HL-60/S4 treated with phorbol 12-myristate 13-acetate at 8.2 ng/mL for 4 days and 3 days (cell line): Measurements from ENCODE around the gene TMEM225B.
"Not testable (repeated sequence)": the region's sequence is repeated elsewhere in the genome, so short reads cannot be mapped to it uniquely, and the experiment has no call there.

Experiments
- in situ Hi-C: fragments of 300-500 bp; cut with MboI; formaldehyde crosslinking; loops from 2 replicates; pipeline ENCODE4 v1.15.0; 2022; ENCODE audit warnings: low sequenced_read_pairs

TMEM225B gene

DNA sequence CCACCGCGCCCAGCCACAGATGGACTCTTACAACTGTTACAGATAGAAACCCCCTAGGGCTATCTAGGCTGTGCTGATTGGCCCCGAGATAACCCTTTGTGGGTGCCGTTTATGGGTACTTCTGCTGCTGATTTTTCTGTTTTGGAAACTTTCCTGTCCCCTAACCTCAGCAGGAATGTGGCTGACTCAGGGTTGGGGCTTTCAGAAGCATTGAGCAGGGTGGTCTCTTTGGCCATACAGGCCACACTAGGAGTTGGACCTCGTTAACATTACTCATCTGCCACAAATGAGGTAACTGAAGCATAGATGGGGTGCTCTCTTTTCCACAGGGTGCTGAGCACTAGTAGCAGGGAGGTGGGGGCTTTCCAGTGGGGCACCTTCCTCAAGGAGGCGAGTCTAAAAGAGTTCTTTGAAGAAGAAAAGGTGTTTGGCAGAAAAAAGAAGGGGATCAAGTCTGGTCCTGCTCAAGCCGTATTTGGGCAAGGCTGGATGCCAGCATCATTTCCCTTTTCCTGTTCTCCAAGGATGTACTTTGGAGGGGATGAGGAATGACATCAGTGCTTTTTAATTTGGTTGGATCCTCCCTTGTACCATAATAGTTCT, 25.1 kb downstream of the TMEM225B start:
- in situ Hi-C loops: no loop called here

GRCh38 chr7:99623702-99624447, 25.8 kb downstream of the TMEM225B start:
- in situ Hi-C loops: no loop called here

- in situ Hi-C loops: no loop called here
Observed at GRCh38 chr7:99624484-99624883, 26.4 kb downstream of the TMEM225B start.

- in situ Hi-C loops: no loop called here
Observed at GRCh38 chr7:99625321-99625720, 27.3 kb downstream of the TMEM225B start.

- in situ Hi-C loops: no loop called here
Observed at GRCh38 chr7:99625961-99626360, 27.9 kb downstream of the TMEM225B start.

- in situ Hi-C loops: no loop called here
Observed at GRCh38 chr7:99626661-99627060, 28.6 kb downstream of the TMEM225B start.

DNA sequence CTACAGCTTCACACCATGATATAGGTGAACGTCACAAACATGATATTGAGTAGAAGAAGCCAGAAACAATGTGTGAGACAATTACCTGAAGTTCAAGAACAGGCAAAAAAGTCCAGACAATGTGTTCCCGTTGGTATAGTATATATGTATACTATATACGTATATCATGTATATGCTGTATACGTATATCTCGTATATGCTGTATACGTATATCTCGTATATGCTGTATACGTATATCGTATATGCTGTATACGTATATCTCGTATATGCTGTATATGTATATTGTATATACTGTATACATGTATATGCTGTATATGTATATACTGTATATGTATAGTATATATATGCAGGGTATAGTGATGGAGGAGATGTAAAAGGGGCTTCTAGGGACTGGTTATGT, 29.4 kb downstream of the TMEM225B start:
- in situ Hi-C loops: no loop called here

DNA sequence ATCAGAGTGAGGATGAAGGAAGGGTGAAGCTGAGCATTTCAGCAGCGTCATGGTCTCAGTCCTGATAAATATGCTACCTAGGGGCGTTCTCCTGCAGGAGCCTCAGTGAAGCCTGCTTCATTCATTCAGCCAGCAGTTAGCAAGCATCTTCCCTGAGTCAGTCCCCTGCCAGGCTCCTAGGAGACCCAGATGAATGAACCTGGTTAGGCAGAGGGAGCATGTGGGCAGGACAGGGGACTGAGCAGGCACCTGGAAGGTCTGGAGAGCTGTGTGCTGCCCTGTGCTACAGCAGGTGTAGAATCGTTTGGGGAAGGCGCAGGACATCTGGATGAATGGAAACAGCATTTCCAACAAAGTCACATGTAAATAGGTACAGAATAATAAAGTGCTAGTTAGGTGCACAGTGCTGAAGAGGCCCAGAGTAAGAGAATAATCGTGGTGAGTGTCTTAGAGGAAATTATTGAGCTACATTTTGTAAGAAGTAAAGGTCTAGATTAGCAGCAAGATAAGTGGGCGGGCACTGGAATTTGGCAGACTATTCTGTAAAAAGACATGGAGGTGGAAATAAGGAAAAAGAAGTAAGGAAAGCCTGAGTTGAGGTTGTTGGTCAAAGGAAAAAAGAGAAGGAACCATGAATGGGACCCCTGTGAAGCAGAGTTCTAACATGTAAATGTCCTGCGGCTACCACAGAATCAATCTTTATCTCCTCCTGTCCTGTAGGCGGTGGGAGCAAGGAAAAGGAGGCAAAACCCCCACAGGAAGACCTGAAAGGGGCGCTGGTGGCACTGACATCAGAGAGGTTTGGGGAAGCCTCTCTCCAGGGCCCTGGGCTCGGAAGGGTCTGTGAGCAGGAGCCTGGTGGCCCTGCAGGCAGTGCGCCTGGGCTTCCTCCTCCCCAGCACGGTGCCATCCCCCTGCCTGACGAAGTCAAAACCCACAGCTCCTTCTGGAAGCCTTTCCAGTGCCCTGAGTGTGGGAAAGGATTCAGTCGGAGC, 30.7 kb downstream of the TMEM225B start:
- in situ Hi-C loops: no loop called here

DNA sequence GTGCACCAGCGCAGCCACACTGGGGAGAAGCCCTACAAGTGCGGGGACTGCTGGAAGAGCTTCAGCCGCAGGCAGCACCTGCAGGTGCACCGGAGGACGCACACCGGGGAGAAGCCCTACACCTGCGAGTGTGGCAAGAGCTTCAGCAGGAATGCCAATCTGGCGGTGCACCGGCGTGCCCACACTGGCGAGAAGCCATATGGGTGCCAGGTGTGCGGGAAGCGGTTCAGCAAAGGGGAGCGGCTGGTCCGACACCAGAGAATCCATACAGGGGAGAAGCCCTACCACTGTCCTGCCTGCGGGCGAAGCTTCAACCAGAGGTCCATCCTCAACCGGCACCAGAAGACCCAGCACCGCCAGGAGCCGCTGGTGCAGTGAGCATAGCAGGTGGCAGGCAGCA, 31.6 kb downstream of the TMEM225B start:
- in situ Hi-C loops: no loop called here

DNA sequence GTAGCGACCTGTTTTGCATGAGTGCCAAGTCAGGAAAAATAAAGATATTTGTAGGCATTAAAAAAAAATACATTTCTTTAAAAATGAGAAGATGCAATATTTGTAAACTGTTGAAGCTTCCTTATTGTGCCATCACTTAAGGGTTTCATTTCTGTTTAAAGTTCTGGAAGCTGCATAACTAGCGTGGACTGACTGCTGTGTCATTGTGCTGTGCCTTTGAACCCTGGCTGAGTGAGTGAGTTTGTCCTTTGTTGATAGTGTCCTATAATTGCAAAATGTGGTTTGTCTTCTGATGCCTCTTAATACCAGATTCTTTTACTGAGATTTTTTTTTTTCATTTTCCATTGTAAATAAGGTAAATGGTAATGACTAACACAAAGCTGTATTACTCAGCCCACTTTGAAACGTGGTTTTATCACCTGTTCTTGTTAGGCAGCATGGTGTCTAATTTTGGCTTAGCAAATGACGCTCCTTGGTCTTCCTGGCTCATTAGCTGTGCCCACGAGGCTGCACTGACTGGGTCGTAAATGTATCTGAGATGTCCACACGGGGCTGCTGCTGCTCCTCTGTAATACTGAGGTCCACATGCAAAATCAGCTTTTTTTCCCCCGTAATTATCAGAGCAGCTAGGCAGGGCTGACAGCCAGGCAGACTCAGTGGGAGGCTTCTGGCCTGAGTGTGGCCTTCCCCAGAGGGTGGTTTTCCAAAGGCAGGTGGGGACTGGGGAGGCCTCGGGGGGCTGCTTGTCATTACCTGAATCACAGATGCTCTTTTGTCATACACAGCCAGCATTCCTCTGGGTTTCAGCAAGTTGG, 33.4 kb downstream of the TMEM225B start:
- in situ Hi-C loops: no loop called here

DNA sequence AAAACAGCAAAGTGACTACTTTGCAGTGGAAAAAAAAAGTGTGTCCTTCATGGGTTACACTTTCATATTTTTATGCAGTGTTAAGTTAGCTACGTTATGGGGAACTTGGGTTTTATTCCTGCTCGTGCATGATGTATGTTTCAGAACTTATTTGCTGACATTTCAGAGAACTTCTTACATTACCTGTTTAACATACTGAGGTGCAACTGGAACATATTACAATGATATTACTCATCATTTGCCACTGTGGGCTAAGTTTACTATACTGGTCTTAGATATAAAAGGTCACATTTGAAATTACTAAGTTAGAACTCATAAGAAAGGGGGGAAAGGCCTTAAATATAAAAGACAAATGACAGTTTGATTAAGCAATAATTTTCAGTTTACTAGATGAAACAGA, 39.3 kb downstream of the TMEM225B start:
- in situ Hi-C loops: not testable (repeated sequence)

DNA sequence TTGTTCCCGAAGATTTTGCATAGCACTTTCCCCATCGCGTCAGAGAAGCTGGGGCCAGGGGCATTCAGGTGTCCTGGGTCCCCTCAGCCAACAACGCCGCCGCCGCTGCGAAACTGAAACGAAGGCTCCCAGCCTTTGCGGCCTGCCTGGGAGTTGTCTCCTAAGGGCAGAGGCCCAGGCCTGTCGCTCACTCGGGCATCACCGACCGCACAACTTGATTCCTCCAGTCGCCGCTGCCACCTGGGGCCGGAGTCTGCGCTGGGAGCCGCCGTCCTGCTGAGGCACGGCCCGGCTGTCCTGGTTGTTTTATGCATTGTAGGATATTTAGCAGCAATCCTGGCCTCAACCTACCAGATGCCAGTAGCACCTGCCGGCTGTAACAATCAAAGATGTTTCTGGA, 40.7 kb downstream of the TMEM225B start:
- in situ Hi-C loops: no loop called here

DNA sequence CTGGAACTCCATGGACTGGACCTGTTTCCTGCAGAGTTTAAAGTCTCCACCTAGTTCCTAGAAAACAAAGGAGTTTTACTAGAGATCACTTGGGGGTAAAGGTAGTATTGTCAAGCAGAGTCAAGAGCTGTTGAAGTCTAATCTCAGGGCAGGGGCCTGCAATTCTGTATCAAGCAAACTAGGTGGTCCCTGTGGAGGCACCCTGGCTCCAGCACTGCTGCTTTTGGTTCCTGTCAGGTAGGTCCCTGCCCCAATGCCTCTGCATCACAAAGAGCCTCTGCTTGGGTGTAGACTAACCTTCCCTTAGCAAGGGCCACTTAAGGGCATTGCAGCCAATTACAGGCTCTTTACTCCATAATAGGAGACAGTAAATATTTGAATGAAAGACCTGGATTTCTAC, 41.2 kb downstream of the TMEM225B start:
- in situ Hi-C loops: no loop called here

DNA sequence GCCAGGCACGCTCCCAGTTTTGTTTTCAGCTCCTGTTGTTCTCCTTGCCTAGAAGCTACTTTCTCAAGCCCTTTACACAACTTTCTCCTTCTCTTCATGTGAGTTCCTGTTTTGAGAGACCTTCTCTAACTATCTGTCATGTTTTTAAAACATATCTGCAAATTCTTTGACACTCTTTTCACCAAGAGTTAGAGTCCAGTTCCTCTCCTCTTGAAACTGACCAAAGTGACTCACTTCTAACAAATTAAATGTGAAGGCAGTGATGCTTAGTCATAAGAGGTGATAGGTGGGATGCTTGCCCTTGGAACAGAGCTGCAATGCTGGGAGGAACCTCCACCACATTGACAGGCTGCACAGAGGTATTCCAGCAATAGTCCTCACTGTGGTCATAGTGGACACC, 44.0 kb downstream of the TMEM225B start:
- in situ Hi-C loops: no loop called here

DNA sequence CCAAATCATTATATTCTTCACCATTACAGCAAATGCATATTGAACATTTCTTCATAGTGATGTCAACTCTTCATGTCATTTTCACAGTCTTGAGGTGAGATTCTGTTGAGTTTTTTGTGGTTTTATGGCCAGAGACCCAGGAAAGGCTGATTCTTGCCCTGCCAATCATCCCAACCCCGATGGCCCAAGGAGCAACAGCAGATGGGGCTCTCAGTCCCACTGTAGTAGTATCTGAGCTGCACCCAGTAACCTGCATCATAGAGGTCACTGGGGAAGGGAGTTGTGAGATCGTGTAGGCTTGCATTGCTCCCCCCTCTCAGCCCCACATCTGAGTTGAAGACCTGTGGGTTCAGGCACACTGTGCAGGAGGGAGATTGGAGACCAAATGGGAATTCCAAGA, 45.4 kb downstream of the TMEM225B start:
- in situ Hi-C loops: no loop called here

GRCh38 chr7:99644431-99644830, 46.4 kb downstream of the TMEM225B start:
- in situ Hi-C loops: no loop called here

GRCh38 chr7:99645590-99645989, 47.5 kb downstream of the TMEM225B start:
- in situ Hi-C loops: no loop called here

DNA sequence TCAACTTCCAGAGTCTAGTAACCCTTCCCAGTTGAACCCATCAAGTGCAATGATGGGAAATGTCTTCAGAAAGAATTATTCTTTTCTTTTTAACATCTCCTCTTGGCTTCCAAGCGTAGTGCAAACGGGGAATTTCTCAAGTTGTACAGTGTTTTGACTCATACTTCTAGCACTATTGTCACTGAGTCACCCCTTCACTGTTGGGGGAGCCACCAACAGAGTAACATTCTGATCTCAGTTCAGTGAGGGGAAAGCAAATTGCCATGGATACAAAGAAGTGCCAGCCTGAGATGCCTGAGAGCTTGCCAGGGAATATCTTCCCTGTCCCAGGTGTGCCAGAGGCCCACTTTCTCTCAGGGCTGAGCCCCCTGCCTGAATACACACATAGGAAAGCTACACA, 50.8 kb downstream of the TMEM225B start:
- in situ Hi-C loops: no loop called here

- in situ Hi-C loops: no loop called here
Observed at GRCh38 chr7:99651290-99651689, 53.2 kb downstream of the TMEM225B start.

DNA sequence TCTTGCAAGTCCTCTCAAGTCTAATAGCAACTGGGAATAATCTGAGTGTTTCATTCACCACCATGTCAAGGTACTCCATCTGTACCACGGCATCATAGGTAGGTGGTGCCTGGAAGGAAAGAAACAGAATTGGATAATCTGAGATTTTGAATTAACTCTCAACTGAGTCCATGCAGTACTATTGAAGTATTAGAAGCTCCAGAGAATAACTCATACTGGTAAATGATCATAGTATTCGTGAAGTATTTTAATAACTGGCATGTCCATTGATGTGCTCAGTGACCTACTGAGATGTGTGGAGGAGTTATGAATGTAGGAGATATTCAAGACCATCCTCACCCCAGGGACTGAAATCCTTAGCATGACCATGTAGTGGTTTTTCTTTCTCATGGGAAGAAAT, 54.6 kb downstream of the TMEM225B start:
- in situ Hi-C loops: no loop called here

DNA sequence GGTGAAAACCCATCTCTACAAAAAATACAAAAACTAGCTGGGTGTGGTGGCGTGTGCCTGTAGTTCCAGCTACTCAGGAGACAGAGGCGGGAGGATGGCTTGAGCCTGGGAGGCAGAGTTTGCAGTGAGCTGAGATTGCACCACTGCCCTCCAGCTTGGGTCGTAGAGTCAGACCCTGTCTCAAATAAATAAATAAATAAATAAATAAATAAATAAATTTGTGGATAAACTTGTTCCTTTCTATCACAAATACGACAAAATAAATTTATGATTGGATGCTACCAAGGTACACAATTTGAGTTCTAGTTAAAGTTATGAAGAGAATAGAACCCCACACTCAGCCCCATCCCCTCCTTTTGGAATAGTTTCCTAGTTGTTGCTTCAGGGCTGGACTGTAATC, 55.2 kb downstream of the TMEM225B start:
- in situ Hi-C loops: not testable (repeated sequence)
